Lung (tissue), 12 donors: ENCODE data around the gene OR6B3. TPM values are rescaled to one million over a fixed set of nuclear protein-coding genes. Genes with fewer than 3 reads are reported as not detected.

ENCODE experiments used
- ATAC-seq: fragments of 200-7000 bp; cut with Tn5 transposase; one replicate; pipeline ENCODE4 v1.9.1; 2020; ENCODE audit warnings: moderate number of reproducible peaks; ENCODE audit not compliant: insufficient read depth, low FRiP score
- DNase-seq, 3 donors: peaks; one replicate each; pipeline ENCODE4 v3.0.0-alpha.2; 2013 to 2017
- H3K27ac ChIP-seq, 2 donors: one replicate each; pipeline ENCODE4 v1.5.1; 2013; ENCODE audit warnings: mild to moderate bottlenecking in 2 of 2, moderate library complexity in 2 of 2, control low read depth in 1 of 2, inconsistent platforms in 1 of 2, low read depth in 1 of 2, low read length in 1 of 2
- H3K27me3 ChIP-seq, 3 donors: one replicate each; pipeline ENCODE4 v1.5.1; 2013; ENCODE audit warnings: low read length in 2 of 3; ENCODE audit not compliant: control insufficient read depth in 3 of 3, insufficient read depth in 3 of 3
- H3K36me3 ChIP-seq, 4 donors: one replicate each; pipeline ENCODE4 v1.5.1; 2013; ENCODE audit warnings: low read length in 4 of 4, mild to moderate bottlenecking in 1 of 4, moderate library complexity in 1 of 4; ENCODE audit not compliant: control insufficient read depth in 4 of 4, insufficient read depth in 4 of 4
- H3K4me1 ChIP-seq, 5 donors: one replicate each; pipeline ENCODE4 v1.5.1; 2013; ENCODE audit warnings: low read length in 5 of 5, mild to moderate bottlenecking in 2 of 5, moderate library complexity in 1 of 5; ENCODE audit not compliant: control insufficient read depth in 5 of 5, insufficient read depth in 5 of 5
- H3K4me3 ChIP-seq: one replicate; pipeline ENCODE4 v1.5.1; 2013; ENCODE audit warnings: mild to moderate bottlenecking, control low read depth, moderate library complexity
- H3K9ac ChIP-seq, 2 donors: one replicate each; pipeline ENCODE4 v1.5.1; 2013; ENCODE audit warnings: low read length in 2 of 2, control low read depth in 1 of 2; ENCODE audit not compliant: insufficient read depth in 1 of 2
- H3K9me3 ChIP-seq, 4 donors: one replicate each; pipeline ENCODE4 v1.5.1; 2013; ENCODE audit warnings: low read length in 3 of 4, mild to moderate bottlenecking in 1 of 4, moderate library complexity in 1 of 4; ENCODE audit not compliant: control insufficient read depth in 4 of 4, insufficient read depth in 3 of 4
- WGBS, 2 donors: extraction: QIAGEN DNeasy Blood & Tissue Kit; methylation state at CpG; one replicate each; pipeline ENCODE4 v1.1.7; 2013; 5-methylcytosine and 5-hydroxymethylcytosine counted together
- polyA plus RNA-seq, 2 donors: library from polyadenylated mRNA; stranded (reverse); fragments of 200-250 nt; gene quantifications; one replicate each; pipeline ENCODE4 v1.2.1, GENCODE V29; 2013
- total RNA-seq, 2 donors: library from RNA; depleted of rRNA in 1 of 2; stranded (reverse); fragments of >200 nt in 1 of 2; gene quantifications; one replicate each; pipeline ENCODE4 v1.2.1, GENCODE V29; 2014 to 2021
- TF ChIP-seq, protein P1 (sequence below): IDR thresholded peaks from 2 replicates; pipeline ENCODE4 v1.5.1; 2012; ENCODE audit warnings: mild to moderate bottlenecking; ENCODE audit errors: control extremely low read depth, extremely low read depth
- donor health status: control.
- donor health status: control.
- donor health status: Bipolar disorder and iron deficiency.
- donor health status: healthy.
- donor health status: DM: yes; HTN: yes; CAD: no.

Gene OR6B3
- total and polyA plus RNA-seq, 4 donors = not detected

GRCh38 chr2:240023792-240024191, 29.5 kb downstream of the OR6B3 start:
- ATAC-seq = no peak
- no peak overlapping the region for H3K27ac ChIP-seq
- TF ChIP-seq, protein P1, sequence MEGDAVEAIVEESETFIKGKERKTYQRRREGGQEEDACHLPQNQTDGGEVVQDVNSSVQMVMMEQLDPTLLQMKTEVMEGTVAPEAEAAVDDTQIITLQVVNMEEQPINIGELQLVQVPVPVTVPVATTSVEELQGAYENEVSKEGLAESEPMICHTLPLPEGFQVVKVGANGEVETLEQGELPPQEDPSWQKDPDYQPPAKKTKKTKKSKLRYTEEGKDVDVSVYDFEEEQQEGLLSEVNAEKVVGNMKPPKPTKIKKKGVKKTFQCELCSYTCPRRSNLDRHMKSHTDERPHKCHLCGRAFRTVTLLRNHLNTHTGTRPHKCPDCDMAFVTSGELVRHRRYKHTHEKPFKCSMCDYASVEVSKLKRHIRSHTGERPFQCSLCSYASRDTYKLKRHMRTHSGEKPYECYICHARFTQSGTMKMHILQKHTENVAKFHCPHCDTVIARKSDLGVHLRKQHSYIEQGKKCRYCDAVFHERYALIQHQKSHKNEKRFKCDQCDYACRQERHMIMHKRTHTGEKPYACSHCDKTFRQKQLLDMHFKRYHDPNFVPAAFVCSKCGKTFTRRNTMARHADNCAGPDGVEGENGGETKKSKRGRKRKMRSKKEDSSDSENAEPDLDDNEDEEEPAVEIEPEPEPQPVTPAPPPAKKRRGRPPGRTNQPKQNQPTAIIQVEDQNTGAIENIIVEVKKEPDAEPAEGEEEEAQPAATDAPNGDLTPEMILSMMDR = no peak
- no peaks in the 10 kb centered on the region for H3K27me3 ChIP-seq
- WGBS, 2 donors = 77 to 79% methylated on average over 9 of the region's 9 CpGs
- no peak overlapping the region for H3K4me3 ChIP-seq
- DNase-seq = no peak
- peaks cover 4 to 20% (median 16%) of the 10 kb centered on the region in 4 donors for H3K36me3 ChIP-seq
- H3K9me3 ChIP-seq = no peaks in the 10 kb centered on the region
- H3K9ac ChIP-seq = no peak overlapping the region
- H3K4me1 ChIP-seq = peaks cover 0 to 12% (median 2%) of the 10 kb centered on the region in 5 donors

GRCh38 chr2:240021488-240022104, 31.7 kb downstream of the OR6B3 start:
- TF ChIP-seq, protein P1 = peak; percentile 6
- Histone ChIP-seq H3K27ac (no peak overlapping the region), H3K9me3 (no peaks in the 10 kb centered on the region), H3K36me3 (peaks cover 7 to 37% (median 34%) of the 10 kb centered on the region in 4 donors), H3K9ac (no peak overlapping the region), H3K27me3 (no peaks in the 10 kb centered on the region), H3K4me3 (no peak overlapping the region), H3K4me1 (peaks cover 0 to 12% (median 2%) of the 10 kb centered on the region in 5 donors)
- ATAC-seq = no peak
- DNase-seq = peak; percentile 24 to 52 (median 38)
- 67 to 69% methylated on average over 9 of the region's 9 CpGs for WGBS, 2 donors

DNA sequence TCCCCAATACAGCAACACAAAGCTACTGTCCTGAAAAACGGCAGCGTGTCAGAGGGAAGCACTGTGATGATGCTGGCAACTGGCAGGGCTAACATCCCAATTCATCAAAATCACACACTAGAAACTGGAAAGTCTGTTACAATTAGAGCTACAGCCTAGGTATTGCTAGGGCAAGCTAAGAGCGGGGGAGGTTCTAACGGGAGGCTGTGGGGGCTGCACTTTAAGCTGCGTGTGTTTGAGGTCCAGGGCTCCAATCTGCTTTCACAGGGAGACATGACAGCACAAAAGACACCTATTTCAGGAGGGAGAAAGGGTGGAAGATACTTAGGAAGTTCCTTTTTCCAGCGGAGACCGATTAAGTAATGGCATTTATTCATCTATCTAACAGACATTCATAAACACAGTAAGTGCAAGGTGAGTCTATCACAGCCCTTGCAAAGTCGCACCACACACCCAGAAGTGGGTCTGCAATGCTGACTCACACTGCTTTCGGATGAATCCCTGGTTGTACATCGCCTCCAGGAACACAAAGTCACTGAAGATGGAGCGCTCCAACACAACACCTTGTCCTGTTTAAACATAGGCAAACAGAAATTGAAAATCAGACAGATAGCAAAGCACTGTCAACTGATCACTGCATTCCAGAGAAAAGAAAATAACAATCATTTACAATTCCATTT, 35.1 kb downstream of the OR6B3 start:
- no peak for ATAC-seq
- TF ChIP-seq, protein P1 = no peak
- Histone ChIP-seq H3K4me1 (no peaks in the 10 kb centered on the region), H3K9me3 (no peaks in the 10 kb centered on the region), H3K36me3 (peaks cover 16 to 58% (median 48%) of the 10 kb centered on the region in 4 donors), H3K27ac (no peak overlapping the region), H3K4me3 (no peak overlapping the region), H3K9ac (no peak overlapping the region), H3K27me3 (no peaks in the 10 kb centered on the region)
- WGBS, 2 donors = 94 to 96% methylated on average over 11 of the region's 11 CpGs
- no peak for DNase-seq
